ENCODE data around the gene PIM3. TPM values are rescaled to one million over a fixed set of nuclear protein-coding genes. Genes with fewer than 3 reads are reported as not detected.
A peak's percentile ranks its signal among the peaks of the same experiment; 100 is the strongest.

PIM3 gene
- total RNA-seq, 6 experiments from 2014 or later: 14.8 to 18.8 (median 17.4) TPM

DNA sequence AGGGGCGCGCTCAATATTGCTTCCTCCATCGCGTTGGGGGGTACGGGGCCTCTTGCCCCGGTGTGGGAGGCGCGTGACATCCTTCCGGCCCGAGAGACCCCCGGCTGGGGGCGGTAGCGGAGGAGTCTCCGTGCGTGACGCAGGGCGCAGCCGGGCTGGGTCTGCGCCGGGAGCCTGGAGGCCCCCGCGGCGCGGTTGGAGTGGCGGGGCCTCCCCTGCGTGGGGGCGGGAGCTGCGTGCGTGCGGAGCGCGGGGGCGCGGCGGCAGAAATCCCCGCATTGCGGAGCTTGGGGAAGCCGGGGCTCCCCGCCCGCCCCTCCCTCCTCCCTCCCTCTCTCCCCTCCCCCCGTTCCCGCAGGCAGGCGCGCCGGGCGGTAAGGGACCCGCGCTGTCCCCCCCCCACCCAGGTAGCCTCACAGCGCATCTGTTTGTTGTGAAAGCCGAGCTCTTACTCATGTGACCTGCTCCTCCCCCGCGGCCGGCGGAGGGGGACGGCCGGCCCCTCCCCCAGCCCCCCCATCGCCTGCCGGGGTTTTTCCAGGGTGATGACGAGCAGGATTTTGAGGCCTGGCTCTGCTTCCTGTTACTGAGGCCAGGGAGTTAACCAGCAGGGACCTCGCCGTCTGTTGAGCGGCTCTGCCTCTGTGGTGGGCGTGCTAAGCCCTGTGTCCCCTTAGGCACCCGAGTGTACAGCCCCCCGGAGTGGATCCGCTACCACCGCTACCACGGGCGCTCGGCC lies 1.6 kb downstream of the PIM3 start:
- Mint-ChIP-seq H3K36me3 (ENCODE audit: low read depth) (peaks cover 5% of the 10 kb centered on the region; the same call in 1 of the 2 replicates), H3K4me3 (peak overlapping the region; percentile 89)
- TF ChIP-seq, protein P1, sequence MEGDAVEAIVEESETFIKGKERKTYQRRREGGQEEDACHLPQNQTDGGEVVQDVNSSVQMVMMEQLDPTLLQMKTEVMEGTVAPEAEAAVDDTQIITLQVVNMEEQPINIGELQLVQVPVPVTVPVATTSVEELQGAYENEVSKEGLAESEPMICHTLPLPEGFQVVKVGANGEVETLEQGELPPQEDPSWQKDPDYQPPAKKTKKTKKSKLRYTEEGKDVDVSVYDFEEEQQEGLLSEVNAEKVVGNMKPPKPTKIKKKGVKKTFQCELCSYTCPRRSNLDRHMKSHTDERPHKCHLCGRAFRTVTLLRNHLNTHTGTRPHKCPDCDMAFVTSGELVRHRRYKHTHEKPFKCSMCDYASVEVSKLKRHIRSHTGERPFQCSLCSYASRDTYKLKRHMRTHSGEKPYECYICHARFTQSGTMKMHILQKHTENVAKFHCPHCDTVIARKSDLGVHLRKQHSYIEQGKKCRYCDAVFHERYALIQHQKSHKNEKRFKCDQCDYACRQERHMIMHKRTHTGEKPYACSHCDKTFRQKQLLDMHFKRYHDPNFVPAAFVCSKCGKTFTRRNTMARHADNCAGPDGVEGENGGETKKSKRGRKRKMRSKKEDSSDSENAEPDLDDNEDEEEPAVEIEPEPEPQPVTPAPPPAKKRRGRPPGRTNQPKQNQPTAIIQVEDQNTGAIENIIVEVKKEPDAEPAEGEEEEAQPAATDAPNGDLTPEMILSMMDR (IDR thresholded peaks at IDR 0.05): no peak

DNA sequence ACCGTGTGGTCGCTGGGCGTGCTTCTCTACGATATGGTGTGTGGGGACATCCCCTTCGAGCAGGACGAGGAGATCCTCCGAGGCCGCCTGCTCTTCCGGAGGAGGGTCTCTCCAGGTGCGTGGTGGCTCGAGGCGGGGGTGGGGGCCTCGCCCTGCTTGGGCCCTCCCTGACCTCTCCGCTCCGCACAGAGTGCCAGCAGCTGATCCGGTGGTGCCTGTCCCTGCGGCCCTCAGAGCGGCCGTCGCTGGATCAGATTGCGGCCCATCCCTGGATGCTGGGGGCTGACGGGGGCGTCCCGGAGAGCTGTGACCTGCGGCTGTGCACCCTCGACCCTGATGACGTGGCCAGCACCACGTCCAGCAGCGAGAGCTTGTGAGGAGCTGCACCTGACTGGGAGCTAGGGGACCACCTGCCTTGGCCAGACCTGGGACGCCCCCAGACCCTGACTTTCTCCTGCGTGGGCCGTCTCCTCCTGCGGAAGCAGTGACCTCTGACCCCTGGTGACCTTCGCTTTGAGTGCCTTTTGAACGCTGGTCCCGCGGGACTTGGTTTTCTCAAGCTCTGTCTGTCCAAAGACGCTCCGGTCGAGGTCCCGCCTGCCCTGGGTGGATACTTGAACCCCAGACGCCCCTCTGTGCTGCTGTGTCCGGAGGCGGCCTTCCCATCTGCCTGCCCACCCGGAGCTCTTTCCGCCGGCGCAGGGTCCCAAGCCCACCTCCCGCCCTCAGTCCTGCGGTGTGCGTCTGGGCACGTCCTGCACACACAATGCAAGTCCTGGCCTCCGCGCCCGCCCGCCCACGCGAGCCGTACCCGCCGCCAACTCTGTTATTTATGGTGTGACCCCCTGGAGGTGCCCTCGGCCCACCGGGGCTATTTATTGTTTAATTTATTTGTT lies 2.4 kb downstream of the PIM3 start:
- Mint-ChIP-seq H3K9me3 (no peaks in the 10 kb centered on the region), H3K27ac (peak overlapping the region; percentile 88), H3K36me3 (ENCODE audit: low read depth) (peaks cover 5% of the 10 kb centered on the region; the same call in 1 of the 2 replicates), H3K27me3 (ENCODE audit: insufficient read depth) (no peaks in the 10 kb centered on the region; the same call in none of the 2 replicates), H3K4me1 (ENCODE audit: low read depth) (peaks cover 20% of the 10 kb centered on the region; the same call in 1 of the 2 replicates), H3K4me3 (peak overlapping the region; percentile 82)
- TF ChIP-seq, protein P1 (IDR thresholded peaks at IDR 0.05): no peak
- no peak for DNase-seq

More for the DNA sequence above, 1.6 kb downstream of the PIM3 start:
- Mint-ChIP-seq H3K27ac (peak overlapping the region; percentile 88), H3K9me3 (no peaks in the 10 kb centered on the region), H3K4me1 (ENCODE audit: low read depth) (peaks cover 12% of the 10 kb centered on the region; the same call in 1 of the 2 replicates), H3K27me3 (ENCODE audit: insufficient read depth) (no peaks in the 10 kb centered on the region; the same call in none of the 2 replicates)
- peak; percentile 78 for DNase-seq

DNA sequence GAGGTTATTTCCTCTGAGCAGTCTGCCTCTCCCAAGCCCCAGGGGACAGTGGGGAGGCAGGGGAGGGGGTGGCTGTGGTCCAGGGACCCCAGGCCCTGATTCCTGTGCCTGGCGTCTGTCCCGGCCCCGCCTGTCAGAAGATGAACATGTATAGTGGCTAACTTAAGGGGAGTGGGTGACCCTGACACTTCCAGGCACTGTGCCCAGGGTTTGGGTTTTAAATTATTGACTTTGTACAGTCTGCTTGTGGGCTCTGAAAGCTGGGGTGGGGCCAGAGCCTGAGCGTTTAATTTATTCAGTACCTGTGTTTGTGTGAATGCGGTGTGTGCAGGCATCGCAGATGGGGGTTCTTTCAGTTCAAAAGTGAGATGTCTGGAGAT lies 3.1 kb downstream of the PIM3 start:
- DNase-seq: no peak
- TF ChIP-seq, protein P1 (IDR thresholded peaks at IDR 0.05): no peak
- Mint-ChIP-seq H3K9me3 (no peaks in the 10 kb centered on the region), H3K4me3 (peak overlapping the region; percentile 82), H3K4me1 (ENCODE audit: low read depth) (peaks cover 22% of the 10 kb centered on the region; the same call in 1 of the 2 replicates), H3K27ac (peak overlapping the region; percentile 46), H3K27me3 (ENCODE audit: insufficient read depth) (no peaks in the 10 kb centered on the region; the same call in none of the 2 replicates), H3K36me3 (ENCODE audit: low read depth) (peaks cover 5% of the 10 kb centered on the region; the same call in 1 of the 2 replicates)

DNA sequence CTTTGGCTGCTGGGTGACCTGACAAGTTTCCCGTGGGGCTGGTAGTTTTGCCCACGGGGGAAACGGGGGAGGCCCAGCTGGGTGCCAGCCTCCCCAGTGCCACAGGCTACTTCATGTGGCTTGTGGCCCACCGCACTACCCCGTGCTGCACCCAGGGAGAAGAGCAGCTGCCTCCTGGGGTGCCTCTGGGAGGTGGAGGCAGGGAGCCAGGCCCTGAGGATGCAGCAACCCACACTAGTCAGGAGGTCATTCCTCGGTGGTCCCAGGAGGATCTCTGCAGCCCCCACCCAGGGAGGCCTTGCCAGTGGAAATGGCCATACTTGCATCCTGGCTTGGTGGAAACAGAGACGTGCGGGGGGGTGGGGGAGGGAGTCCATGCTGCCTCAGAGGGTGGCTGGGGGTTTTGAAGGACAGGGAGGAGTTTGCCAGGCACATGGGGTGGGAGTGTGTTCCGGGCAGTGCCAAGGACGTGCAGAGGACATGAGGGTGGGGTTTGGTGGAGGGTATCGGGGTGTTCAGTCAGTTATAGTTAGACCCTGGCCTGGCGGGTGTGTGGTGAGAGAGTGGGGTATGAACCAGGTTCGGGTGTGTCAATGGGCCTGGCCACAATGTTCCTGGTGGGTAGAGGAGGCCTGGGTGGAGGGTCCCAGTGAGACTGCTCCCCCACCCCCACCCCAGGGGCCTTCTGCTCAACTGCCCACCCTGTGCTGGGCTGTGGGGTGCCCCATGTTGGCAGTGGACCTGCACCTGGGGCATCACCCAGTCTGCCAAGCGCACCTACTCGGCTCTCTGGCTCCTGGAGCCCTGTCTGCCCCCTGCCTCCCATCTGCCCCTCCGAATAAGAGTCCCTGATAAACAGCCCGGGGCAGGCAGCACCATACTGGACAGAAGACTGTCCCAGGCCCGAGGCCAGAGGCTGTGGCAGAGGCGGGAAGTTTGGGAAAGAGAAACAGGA lies 3.8 kb downstream of the PIM3 start:
- Mint-ChIP-seq H3K4me3 (peak overlapping the region; percentile 82; the same call in 1 of the 2 replicates), H3K4me1 (ENCODE audit: low read depth) (peaks cover 21% of the 10 kb centered on the region; the same call in 1 of the 2 replicates), H3K36me3 (ENCODE audit: low read depth) (peaks cover 5% of the 10 kb centered on the region; the same call in 1 of the 2 replicates), H3K27ac (peak overlapping the region; percentile 46), H3K9me3 (no peaks in the 10 kb centered on the region), H3K27me3 (ENCODE audit: insufficient read depth) (no peaks in the 10 kb centered on the region; the same call in none of the 2 replicates)
- DNase-seq: no peak
- TF ChIP-seq, protein P1 (IDR thresholded peaks at IDR 0.05): no peak

Data from HFFc6 (cell line).